PC-9 (cell line): ENCODE results near the gene PRICKLE4.

Source experiments
- EZH2 ChIP-seq: fragments of 200-600 bp; sonication (generic); IDR thresholded peaks from 2 replicates; pipeline ENCODE4 v1.8.0; 2017; ENCODE audit warnings: antibody characterized with exemption, low read depth
- TF ChIP-seq, protein P1 (sequence below): fragments of 200-600 bp; sonication (generic); conservative IDR thresholded peaks from 2 replicates; pipeline ENCODE4 v1.6.1; 2017; ENCODE audit warnings: mixed run types, antibody characterized with exemption, mild to moderate bottlenecking, moderate library complexity

DNA sequence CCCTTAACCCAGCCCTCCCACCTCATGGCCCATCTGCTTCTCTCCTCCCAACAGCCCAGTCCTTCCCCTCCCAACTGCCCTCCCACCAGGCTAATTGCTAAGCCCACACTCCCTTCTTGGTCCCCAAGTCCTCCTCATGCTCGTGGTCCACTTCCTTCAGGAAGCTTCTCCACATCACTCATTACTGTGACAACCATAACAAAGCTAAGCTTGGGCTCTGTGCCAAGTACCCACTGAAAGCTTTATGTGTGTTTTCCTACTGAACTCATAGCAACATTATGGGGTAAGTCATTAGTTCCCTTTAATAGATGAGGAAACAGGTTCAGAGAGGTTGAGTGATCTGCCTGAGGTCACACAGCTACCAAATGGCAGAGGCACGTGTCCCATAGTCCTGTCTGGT is 17.1 kb upstream of the PRICKLE4 start:
- TF ChIP-seq, protein P1, sequence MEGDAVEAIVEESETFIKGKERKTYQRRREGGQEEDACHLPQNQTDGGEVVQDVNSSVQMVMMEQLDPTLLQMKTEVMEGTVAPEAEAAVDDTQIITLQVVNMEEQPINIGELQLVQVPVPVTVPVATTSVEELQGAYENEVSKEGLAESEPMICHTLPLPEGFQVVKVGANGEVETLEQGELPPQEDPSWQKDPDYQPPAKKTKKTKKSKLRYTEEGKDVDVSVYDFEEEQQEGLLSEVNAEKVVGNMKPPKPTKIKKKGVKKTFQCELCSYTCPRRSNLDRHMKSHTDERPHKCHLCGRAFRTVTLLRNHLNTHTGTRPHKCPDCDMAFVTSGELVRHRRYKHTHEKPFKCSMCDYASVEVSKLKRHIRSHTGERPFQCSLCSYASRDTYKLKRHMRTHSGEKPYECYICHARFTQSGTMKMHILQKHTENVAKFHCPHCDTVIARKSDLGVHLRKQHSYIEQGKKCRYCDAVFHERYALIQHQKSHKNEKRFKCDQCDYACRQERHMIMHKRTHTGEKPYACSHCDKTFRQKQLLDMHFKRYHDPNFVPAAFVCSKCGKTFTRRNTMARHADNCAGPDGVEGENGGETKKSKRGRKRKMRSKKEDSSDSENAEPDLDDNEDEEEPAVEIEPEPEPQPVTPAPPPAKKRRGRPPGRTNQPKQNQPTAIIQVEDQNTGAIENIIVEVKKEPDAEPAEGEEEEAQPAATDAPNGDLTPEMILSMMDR = no peak
- no peak for TF ChIP-seq EZH2
